H1 (cell line): Measurements from ENCODE around the gene SLC6A8.

Experiments used
- BRCA1 ChIP-seq: IDR thresholded peaks from 2 replicates; pipeline ENCODE4 v1.6.1; 2012; ENCODE audit warnings: low read depth, low read length, improper control_type of control experiment
- CHD2 ChIP-seq: IDR thresholded peaks from 2 replicates; pipeline ENCODE4 v1.6.1; 2012; ENCODE audit warnings: low read length, improper control_type of control experiment
- CREB1 ChIP-seq: IDR thresholded peaks from 2 replicates; pipeline ENCODE4 v1.6.1; 2012; ENCODE audit warnings: inconsistent platforms
- EZH2 ChIP-seq: fragments of 200-600 bp; sonication (generic); IDR thresholded peaks from 2 replicates; pipeline ENCODE4 v1.7.1; 2012; ENCODE audit warnings: low read depth, mild to moderate bottlenecking, moderate library complexity, low read length, inconsistent platforms; ENCODE audit not compliant: severe bottlenecking
- POLR2A ChIP-seq, 2 experiments: IDR thresholded peaks; 1 replicate in 1 of 2; 2 replicates in 1 of 2; pipeline ENCODE4 v1.6.1; 2011; ENCODE audit warnings: low read depth in 2 of 2, low read length in 2 of 2, mild to moderate bottlenecking in 2 of 2; ENCODE audit errors: control extremely low read depth in 1 of 2
- POLR2AphosphoS5 ChIP-seq: IDR thresholded peaks from 2 replicates; pipeline ENCODE4 v1.6.1; 2011; ENCODE audit warnings: low read depth, low read length
- RAD21 ChIP-seq, 2 experiments: IDR thresholded peaks in 1 of 2; conservative IDR thresholded peaks in 1 of 2; 2 replicates each; pipeline ENCODE4 v1.6.1; 2011; ENCODE audit warnings: low read depth in 2 of 2, low read length in 2 of 2, improper control_type of control experiment in 1 of 2, inconsistent platforms in 1 of 2, mild to moderate bottlenecking in 1 of 2, moderate library complexity in 1 of 2
- RFX5 ChIP-seq: IDR thresholded peaks from 2 replicates; pipeline ENCODE4 v1.6.1; 2011; ENCODE audit warnings: low read depth, low read length, improper control_type of control experiment, borderline replicate concordance
- SIN3A ChIP-seq, 2 experiments: IDR thresholded peaks in 1 of 2; conservative IDR thresholded peaks in 1 of 2; 2 replicates each; pipeline ENCODE4 v1.6.1; 2011 to 2012; ENCODE audit warnings: low read length in 2 of 2, improper control_type of control experiment in 1 of 2, low read depth in 1 of 2, mild to moderate bottlenecking in 1 of 2
- TAF7 ChIP-seq: optimal IDR thresholded peaks from 2 replicates; pipeline ENCODE3; 2011; ENCODE audit warnings: low read depth, mild to moderate bottlenecking, inconsistent platforms, low read length, moderate library complexity, borderline replicate concordance
- TCF12 ChIP-seq: IDR thresholded peaks from 2 replicates; pipeline ENCODE4 v1.6.1; 2011; ENCODE audit warnings: low read depth, mild to moderate bottlenecking, low read length
- YY1 ChIP-seq: IDR thresholded peaks from 2 replicates; pipeline ENCODE4 v1.6.1; 2011; ENCODE audit warnings: low read depth, mild to moderate bottlenecking, low read length
- TF ChIP-seq, protein P1 (sequence below), 3 experiments: IDR thresholded peaks; 1 replicate in 2 of 3; 2 replicates in 1 of 3; pipeline versions ENCODE4 v1.5.1 to v1.6.1; 2011; ENCODE audit warnings: low read length in 3 of 3, mild to moderate bottlenecking in 3 of 3, inconsistent platforms in 2 of 3, low read depth in 1 of 3, moderate library complexity in 1 of 3; ENCODE audit not compliant: insufficient read depth in 1 of 3; ENCODE audit errors: control extremely low read depth in 1 of 3
- TF ChIP-seq, protein P2 (sequence below): IDR thresholded peaks from 2 replicates; pipeline ENCODE4 v1.6.1; 2011; ENCODE audit warnings: low read length, improper control_type of control experiment

DNA sequence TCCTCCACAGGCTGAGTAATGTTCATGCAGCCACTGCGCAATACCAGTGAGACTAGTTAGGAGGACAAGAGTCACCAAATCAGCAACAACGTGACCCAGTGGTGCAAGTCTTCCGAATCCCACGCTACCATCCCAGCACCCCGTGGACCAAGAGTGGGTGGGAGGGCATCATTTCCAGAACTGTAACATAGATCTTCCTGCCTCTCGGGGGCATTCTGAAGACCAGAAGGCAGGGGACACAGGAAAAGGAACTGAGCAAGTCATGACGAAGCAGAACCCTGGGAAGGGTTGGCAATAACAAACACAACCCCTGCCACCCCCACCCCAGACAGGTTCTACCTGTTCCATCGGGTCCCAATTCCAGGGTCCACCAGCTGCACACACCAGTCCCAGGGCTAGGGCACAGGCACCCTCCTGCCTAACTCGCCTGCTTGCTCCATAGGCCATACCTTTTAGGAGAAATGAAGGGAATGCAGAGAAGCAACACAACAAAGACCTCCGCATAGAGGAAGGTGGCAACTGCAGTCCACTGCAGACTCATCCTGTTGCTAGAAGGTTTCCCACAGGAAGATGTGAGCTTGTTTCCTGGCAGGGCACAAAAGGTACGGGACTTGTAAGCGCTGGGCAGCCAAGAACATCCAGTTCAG, 35.1 kb downstream of the SLC6A8 start:
- TF ChIP-seq RAD21 (IDR thresholded peaks at IDR 0.05 in 1 of 2, conservative IDR thresholded peaks at IDR 0.05 in 1 of 2; ENCODE audit: low read depth in 2 of 2, low read length in 2 of 2) (no peak), SIN3A (conservative IDR thresholded peaks at IDR 0.05 in 1 of 2, IDR thresholded peaks at IDR 0.05 in 1 of 2; ENCODE audit: low read depth in 1 of 2, low read length in 2 of 2) (no peak), TCF12 (no peak), TAF7 (no peak), CHD2 (no peak), CREB1 (no peak), EZH2 (no peak), POLR2A (IDR thresholded peaks at IDR 0.05; ENCODE audit: control extremely low read depth in 1 of 2, low read depth in 2 of 2, low read length in 2 of 2) (no peak), POLR2AphosphoS5 (no peak), BRCA1 (no peak), YY1 (no peak), RFX5 (no peak)
- TF ChIP-seq, protein P1, sequence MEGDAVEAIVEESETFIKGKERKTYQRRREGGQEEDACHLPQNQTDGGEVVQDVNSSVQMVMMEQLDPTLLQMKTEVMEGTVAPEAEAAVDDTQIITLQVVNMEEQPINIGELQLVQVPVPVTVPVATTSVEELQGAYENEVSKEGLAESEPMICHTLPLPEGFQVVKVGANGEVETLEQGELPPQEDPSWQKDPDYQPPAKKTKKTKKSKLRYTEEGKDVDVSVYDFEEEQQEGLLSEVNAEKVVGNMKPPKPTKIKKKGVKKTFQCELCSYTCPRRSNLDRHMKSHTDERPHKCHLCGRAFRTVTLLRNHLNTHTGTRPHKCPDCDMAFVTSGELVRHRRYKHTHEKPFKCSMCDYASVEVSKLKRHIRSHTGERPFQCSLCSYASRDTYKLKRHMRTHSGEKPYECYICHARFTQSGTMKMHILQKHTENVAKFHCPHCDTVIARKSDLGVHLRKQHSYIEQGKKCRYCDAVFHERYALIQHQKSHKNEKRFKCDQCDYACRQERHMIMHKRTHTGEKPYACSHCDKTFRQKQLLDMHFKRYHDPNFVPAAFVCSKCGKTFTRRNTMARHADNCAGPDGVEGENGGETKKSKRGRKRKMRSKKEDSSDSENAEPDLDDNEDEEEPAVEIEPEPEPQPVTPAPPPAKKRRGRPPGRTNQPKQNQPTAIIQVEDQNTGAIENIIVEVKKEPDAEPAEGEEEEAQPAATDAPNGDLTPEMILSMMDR (IDR thresholded peaks at IDR 0.05; ENCODE audit: control extremely low read depth in 1 of 3, insufficient read depth in 1 of 3, low read depth in 1 of 3, low read length in 3 of 3): no peak
- TF ChIP-seq, protein P2, sequence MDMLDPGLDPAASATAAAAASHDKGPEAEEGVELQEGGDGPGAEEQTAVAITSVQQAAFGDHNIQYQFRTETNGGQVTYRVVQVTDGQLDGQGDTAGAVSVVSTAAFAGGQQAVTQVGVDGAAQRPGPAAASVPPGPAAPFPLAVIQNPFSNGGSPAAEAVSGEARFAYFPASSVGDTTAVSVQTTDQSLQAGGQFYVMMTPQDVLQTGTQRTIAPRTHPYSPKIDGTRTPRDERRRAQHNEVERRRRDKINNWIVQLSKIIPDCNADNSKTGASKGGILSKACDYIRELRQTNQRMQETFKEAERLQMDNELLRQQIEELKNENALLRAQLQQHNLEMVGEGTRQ: no peak
